Peyer's patch (tissue), 4 donors: ENCODE measurements around the gene GNAQ.

Experiments used
- POLR2A ChIP-seq, 2 donors: fragments of 450-650 bp; IDR thresholded peaks; one replicate each; pipeline ENCODE4 v1.5.1; 2017; ENCODE audit warnings: antibody characterized with exemption in 2 of 2, mild to moderate bottlenecking in 2 of 2, moderate library complexity in 2 of 2
- TF ChIP-seq, protein P1 (sequence below), 6 experiments: fragments of 450-650 bp in 4 of 6; fragments of 200-600 bp in 2 of 6; sonication (generic) in 1 of 6; IDR thresholded peaks; one replicate each; pipeline ENCODE4 v1.5.1; 2017 to 2019; ENCODE audit warnings: antibody characterized with exemption in 6 of 6, mild to moderate bottlenecking in 3 of 6, moderate library complexity in 1 of 6

DNA sequence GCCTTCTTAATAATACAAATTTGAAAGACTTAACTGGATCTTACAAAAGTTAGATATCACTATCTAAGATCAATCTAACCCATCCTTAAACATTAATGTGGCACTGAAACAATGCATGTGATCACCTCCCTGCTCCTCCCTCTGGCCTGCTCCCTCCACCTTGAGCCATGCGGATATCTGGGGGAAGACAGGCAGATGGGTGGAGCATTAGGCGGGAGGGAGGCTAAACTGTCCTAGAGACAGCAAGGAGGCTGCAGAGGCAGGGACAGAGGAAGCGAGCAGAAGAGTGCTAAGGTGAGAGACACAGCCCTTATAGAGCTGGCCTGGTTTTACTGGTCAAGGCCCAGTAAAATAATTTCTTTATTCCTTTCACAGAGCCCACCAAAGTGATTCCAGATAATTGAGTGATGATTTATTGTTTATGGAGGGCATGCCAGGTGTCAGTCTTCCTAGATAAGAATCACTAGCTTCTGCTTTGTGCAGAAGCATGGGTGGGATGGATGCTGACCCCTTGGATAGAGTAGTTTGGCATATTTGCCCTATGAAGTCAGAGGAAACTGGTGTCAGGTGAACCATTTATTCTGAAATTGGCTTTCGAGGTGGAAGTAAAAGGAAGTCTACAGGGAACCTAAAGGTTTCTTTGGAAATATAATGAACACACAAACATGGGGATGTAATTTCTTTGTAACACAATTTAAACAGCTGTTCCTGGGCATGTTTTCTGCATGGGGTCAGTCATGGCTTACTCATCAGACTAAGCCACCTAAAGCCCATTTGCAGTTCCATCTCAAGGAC, 188.3 kb downstream of the GNAQ start:
- TF ChIP-seq, protein P1, sequence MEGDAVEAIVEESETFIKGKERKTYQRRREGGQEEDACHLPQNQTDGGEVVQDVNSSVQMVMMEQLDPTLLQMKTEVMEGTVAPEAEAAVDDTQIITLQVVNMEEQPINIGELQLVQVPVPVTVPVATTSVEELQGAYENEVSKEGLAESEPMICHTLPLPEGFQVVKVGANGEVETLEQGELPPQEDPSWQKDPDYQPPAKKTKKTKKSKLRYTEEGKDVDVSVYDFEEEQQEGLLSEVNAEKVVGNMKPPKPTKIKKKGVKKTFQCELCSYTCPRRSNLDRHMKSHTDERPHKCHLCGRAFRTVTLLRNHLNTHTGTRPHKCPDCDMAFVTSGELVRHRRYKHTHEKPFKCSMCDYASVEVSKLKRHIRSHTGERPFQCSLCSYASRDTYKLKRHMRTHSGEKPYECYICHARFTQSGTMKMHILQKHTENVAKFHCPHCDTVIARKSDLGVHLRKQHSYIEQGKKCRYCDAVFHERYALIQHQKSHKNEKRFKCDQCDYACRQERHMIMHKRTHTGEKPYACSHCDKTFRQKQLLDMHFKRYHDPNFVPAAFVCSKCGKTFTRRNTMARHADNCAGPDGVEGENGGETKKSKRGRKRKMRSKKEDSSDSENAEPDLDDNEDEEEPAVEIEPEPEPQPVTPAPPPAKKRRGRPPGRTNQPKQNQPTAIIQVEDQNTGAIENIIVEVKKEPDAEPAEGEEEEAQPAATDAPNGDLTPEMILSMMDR (IDR thresholded peaks at IDR 0.05) = no peak
- no peak for TF ChIP-seq POLR2A (IDR thresholded peaks at IDR 0.05)
